GM10266 (cell line): ENCODE results near the gene PCDHGB6.

Experiments used
- DNase-seq: peaks from one replicate; pipeline ENCODE4 v3.0.0; 2012; ENCODE audit errors: extremely low spot score
- CTCF ChIP-seq: IDR thresholded peaks from 2 replicates; pipeline ENCODE4 v1.5.1; 2012; ENCODE audit warnings: mild to moderate bottlenecking, low read depth; ENCODE audit not compliant: control insufficient read depth, insufficient read depth; ENCODE audit errors: missing control alignments

PCDHGB6 gene

DNA sequence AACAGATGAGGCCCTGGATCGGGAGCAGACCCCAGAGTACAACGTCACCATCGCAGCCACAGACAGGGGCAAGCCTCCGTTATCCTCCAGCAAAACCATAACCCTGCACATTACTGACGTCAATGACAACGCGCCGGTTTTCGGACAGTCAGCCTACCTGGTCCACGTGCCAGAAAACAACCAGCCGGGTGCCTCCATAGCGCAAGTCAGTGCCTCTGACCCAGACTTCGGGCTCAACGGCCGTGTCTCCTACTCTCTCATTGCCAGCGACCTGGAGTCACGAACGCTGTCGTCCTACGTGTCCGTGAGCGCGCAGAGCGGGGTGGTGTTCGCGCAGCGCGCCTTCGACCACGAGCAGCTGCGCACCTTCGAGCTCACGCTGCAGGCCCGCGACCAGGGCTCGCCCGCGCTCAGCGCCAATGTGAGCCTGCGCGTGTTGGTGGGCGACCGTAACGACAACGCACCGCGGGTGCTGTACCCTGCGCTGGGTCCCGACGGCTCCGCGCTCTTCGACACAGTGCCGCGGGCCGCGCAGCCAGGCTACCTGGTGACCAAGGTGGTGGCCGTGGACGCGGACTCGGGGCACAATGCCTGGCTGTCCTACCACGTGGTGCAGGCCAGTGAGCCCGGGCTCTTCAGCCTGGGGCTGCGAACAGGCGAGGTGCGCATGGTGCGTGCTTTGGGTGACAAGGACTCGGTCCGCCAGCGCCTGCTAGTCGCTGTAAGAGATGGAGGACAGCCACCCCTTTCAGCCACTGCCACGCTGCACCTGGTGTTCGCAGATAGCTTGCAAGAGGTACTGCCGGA, 11.5 kb downstream of the PCDHGB6 start:
- TF ChIP-seq CTCF = no peak
- no peak for DNase-seq

DNA sequence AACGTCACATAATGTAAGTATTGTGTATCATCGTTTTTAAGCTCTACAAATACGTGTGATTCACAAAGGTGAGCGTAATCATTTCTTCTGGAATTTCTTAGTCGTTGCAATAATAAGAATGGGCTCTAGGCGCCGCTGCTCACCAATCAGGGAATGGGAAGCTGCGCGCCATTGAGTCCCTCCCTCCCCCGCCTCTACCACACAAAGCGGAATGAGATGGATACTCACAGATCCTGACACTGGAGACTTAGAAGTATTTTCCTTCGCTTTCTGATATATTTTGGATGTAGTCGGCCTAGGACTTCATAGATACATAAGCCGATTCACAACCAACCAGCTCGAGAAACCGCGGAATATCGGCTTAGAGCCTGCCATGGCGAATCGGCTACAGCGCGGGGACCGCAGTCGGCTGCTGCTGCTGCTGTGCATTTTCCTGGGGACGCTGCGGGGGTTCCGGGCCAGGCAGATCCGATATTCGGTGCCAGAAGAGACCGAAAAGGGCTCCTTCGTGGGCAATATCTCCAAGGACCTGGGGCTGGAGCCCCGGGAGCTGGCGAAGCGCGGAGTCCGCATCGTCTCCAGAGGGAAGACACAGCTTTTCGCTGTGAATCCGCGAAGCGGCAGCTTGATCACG, 13.2 kb downstream of the PCDHGB6 start, which contains the start of gene PCDHGA11:
Gene PCDHGA11 (plus strand): TSS at position 197 of the 634 bp plus-strand sequence. CDS start 177 bp downstream, at position 374.
- DNase-seq = peak; percentile 83
- TF ChIP-seq CTCF = peak; percentile 90

GRCh38 chr5:141421489-141421855, 13.7 kb downstream of the PCDHGB6 start:
- DNase-seq = no peak
- TF ChIP-seq CTCF = no peak

DNA sequence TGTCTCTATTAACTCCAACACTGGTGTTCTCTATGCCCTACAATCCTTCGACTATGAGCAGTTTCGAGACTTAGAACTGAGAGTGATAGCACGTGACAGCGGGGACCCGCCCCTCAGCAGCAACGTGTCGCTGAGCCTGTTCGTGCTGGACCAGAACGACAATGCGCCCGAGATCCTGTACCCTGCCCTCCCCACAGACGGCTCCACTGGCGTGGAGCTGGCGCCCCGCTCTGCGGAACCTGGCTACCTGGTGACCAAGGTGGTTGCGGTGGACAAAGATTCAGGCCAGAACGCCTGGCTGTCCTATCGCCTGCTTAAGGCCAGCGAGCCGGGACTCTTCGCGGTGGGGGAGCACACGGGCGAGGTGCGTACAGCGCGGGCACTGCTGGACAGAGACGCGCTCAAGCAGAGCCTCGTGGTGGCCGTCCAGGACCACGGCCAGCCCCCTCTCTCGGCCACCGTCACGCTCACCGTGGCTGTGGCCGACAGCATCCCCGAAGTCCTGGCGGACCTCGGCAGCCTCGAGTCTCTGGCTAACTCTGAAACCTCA, 15.0 kb downstream of the PCDHGB6 start:
- no peak for DNase-seq
- TF ChIP-seq CTCF = no peak

- no peak for DNase-seq
- TF ChIP-seq CTCF = no peak
Measured at GRCh38 chr5:141427783-141428426, 20.1 kb downstream of the PCDHGB6 start.

- DNase-seq = peak; percentile 81
- peak; percentile 20 for TF ChIP-seq CTCF
Measured at GRCh38 chr5:141430332-141431113, 22.7 kb downstream of the PCDHGB6 start, which contains the start of gene PCDHGA12. TSS of gene PCDHGA12 (plus strand) at chr5:141430507. CDS start at chr5:141430760, 253 bp downstream.
